Peyer's patch (tissue), 4 donors: ENCODE results near the gene NKX1-1. TPM values are rescaled to one million over a fixed set of nuclear protein-coding genes. Genes with fewer than 3 reads are reported as not detected.

ENCODE experiments used
- DNase-seq, 3 donors: peaks; one replicate each; pipeline ENCODE4 v3.0.0-alpha.2; 2017 to 2019
- H3K27ac ChIP-seq, 4 donors: fragments of 200-600 bp; sonication (generic); one replicate each; pipeline ENCODE4 v1.5.1; 2016 to 2019
- H3K27me3 ChIP-seq, 2 donors: fragments of 200-600 bp; sonication (generic); one replicate each; pipeline ENCODE4 v1.5.1; 2019
- H3K36me3 ChIP-seq, 3 donors: fragments of 200-600 bp; sonication (generic); one replicate each; pipeline ENCODE4 v1.5.1; 2016 to 2019
- H3K4me1 ChIP-seq, 4 donors: fragments of 200-600 bp; sonication (generic); one replicate each; pipeline ENCODE4 v1.5.1; 2016 to 2019
- H3K4me3 ChIP-seq, 4 donors: fragments of 200-600 bp; sonication (generic); 1 replicate in 3 of 4; 2 replicates in 1 of 4; pipeline ENCODE4 v1.5.1; 2016 to 2019; ENCODE audit warnings: mild to moderate bottlenecking in 1 of 4
- H3K9me3 ChIP-seq, 4 donors: fragments of 200-600 bp; sonication (generic); one replicate each; pipeline ENCODE4 v1.5.1; 2016 to 2019; ENCODE audit warnings: mild to moderate bottlenecking in 1 of 4
- CTCF ChIP-seq, 6 experiments: fragments of 450-650 bp in 4 of 6; fragments of 200-600 bp in 2 of 6; sonication (generic) in 1 of 6; IDR thresholded peaks; one replicate each; pipeline ENCODE4 v1.5.1; 2017 to 2019; ENCODE audit warnings: antibody characterized with exemption in 6 of 6, mild to moderate bottlenecking in 3 of 6, moderate library complexity in 1 of 6
- POLR2A ChIP-seq, 2 donors: fragments of 450-650 bp; IDR thresholded peaks; one replicate each; pipeline ENCODE4 v1.5.1; 2017; ENCODE audit warnings: antibody characterized with exemption in 2 of 2, mild to moderate bottlenecking in 2 of 2, moderate library complexity in 2 of 2
- total RNA-seq, 4 donors: library from RNA; depleted of rRNA; stranded (reverse); fragments of >200 nt; gene quantifications; one replicate each; pipeline ENCODE4 v1.1.0, GENCODE V29; 2016

Gene NKX1-1
- total RNA-seq, 4 donors from 2014 or later: not detected

DNA sequence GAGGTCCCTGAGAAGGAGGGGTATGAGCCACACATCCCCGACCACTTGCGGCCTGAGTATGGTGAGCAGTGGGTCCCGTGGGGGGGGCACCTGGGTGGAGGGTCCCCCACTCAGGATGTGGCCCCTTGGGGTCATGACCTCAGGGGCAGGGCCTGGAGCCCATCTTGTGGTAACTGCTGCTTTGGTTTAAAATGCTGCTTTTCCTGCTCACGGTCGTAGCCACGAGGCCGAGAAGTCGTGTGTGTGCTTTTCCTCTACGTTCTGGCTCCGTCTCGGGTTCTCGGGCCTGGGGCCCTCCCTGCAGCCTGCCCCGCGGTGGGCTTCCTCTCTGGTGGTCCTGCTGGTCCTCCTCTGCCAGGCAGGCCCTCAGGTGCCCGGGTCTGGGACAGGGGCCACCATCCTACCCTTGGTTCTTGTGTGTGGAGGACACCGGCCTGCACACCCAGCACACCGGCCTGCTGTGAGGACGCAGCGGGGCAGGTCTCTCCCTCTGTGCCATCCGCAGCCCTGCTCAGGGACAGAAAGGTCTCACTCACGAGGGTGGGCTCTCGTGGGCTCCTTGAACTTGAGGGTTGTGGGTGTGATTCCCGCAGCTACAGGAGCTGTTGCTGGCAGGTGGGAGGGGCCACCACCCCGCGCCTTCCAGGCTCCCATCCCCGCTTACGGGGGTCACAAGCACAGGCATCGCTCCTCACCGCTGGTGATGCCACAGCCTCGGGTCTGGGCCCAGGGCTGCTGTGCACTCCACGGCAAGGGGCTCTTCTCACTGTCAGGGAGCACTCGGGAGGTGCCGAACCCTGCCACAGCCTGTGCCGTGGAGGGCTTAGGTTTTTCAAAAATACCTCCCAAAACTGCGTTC is 39.6 kb downstream of the NKX1-1 start:
- H3K4me3 ChIP-seq: no peak overlapping the region

GRCh38 chr4:1365271-1366178 is 40.7 kb downstream of the NKX1-1 start:
- DNase-seq: peak in 2 of 3 donors; percentile 63 to 75
- Histone ChIP-seq H3K4me3 (no peak overlapping the region), H3K27ac (peak overlapping the region in 2 of 4 donors; percentile 13 to 46), H3K27me3 (no peaks in the 10 kb centered on the region), H3K36me3 (peaks cover 0 to 21% (median 0%) of the 10 kb centered on the region in 3 donors), H3K9me3 (no peaks in the 10 kb centered on the region), H3K4me1 (no peaks in the 10 kb centered on the region)
- no peak for TF ChIP-seq POLR2A (IDR thresholded peaks at IDR 0.05)
- TF ChIP-seq CTCF (IDR thresholded peaks at IDR 0.05): peak in 1 of 6 experiments; percentile 10

More for the DNA sequence above, 39.6 kb downstream of the NKX1-1 start:
- Histone ChIP-seq H3K4me1 (no peaks in the 10 kb centered on the region), H3K27me3 (no peaks in the 10 kb centered on the region), H3K36me3 (peaks cover 0 to 30% (median 0%) of the 10 kb centered on the region in 3 donors), H3K9me3 (no peaks in the 10 kb centered on the region), H3K27ac (peak overlapping the region in 1 of 4 donors; percentile 19)
- DNase-seq: peak in 1 of 3 donors; percentile 40
- TF ChIP-seq POLR2A (IDR thresholded peaks at IDR 0.05) (no peak), CTCF (IDR thresholded peaks at IDR 0.05) (no peak)

DNA sequence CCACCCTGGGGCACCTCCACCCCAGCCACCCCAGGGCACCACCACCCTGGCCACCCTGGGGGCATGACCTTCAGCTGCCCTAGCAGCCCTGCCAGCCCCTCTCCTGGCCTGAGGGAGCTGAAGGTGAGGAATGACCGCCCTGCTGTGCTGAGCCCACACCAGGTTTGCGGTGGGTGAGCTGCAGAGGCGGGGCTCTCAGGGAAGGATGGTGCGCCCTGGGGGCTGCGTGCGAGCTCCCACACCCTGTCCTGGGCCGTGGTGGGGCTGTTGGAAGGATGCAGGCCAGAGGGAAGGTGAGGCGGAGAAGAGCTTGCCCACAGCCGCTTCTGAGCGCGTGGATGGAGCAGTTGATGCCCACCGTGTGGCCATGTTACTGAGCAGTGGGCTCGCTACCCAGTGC is 41.5 kb downstream of the NKX1-1 start:
- Histone ChIP-seq H3K27ac (peak overlapping the region in 2 of 4 donors; percentile 13 to 46), H3K36me3 (peaks cover 0 to 23% (median 0%) of the 10 kb centered on the region in 3 donors), H3K9me3 (no peaks in the 10 kb centered on the region), H3K4me1 (no peaks in the 10 kb centered on the region), H3K27me3 (no peaks in the 10 kb centered on the region), H3K4me3 (no peak overlapping the region)
- TF ChIP-seq POLR2A (IDR thresholded peaks at IDR 0.05) (no peak), CTCF (IDR thresholded peaks at IDR 0.05) (no peak)
- no peak for DNase-seq

DNA sequence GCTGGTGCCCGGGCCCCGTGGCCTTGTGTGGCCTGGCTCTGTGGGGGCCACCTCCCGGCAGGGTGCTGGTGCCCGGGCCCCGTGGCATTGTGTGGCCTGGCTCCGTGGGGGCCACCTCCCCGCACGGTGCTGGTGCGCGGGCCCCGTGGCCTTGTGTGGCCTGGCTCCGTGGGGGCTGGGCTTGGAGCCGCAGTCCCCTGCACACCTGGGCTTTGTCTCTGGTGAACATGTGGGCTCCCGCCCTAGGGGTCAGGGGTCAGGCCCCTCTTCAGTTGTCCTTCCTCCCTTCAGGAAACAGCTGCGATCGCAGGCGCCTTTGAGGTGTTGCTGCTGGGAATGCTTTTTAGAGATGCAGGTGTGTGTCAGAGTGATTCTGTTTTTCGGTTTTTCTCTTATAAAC is 42.0 kb downstream of the NKX1-1 start:
- no peak for DNase-seq
- Histone ChIP-seq H3K4me1 (no peaks in the 10 kb centered on the region), H3K9me3 (no peaks in the 10 kb centered on the region), H3K27ac (peak overlapping the region in 1 of 4 donors; percentile 46), H3K36me3 (peaks cover 0 to 23% (median 0%) of the 10 kb centered on the region in 3 donors), H3K4me3 (no peak overlapping the region), H3K27me3 (no peaks in the 10 kb centered on the region)
- TF ChIP-seq CTCF (IDR thresholded peaks at IDR 0.05) (no peak), POLR2A (IDR thresholded peaks at IDR 0.05) (no peak)

GRCh38 chr4:1363513-1363912 is 42.7 kb downstream of the NKX1-1 start:
- Histone ChIP-seq H3K9me3 (no peaks in the 10 kb centered on the region), H3K4me1 (no peaks in the 10 kb centered on the region), H3K27me3 (no peaks in the 10 kb centered on the region), H3K36me3 (peaks cover 0 to 24% (median 0%) of the 10 kb centered on the region in 3 donors), H3K27ac (no peak overlapping the region), H3K4me3 (no peak overlapping the region)
- DNase-seq: no peak
- TF ChIP-seq CTCF (IDR thresholded peaks at IDR 0.05): no peak
- no peak for TF ChIP-seq POLR2A (IDR thresholded peaks at IDR 0.05)
